GM23338 (cell line): ENCODE data around the gene BLM. TPM values are rescaled to one million over a fixed set of nuclear protein-coding genes. Genes with fewer than 3 reads are reported as not detected.
"Not testable (repeated sequence)": the region's sequence is repeated elsewhere in the genome, so short reads cannot be mapped to it uniquely, and the experiment has no call there.

Source experiments
- ATAC-seq: fragments of 200-7000 bp; cut with Tn5 transposase; 3 replicates; pipeline ENCODE4 v1.9.1; 2020
- DNase-seq: peaks from one replicate; pipeline ENCODE4 v3.0.0-alpha.2; 2015; ENCODE audit warnings: low spot score
- H2AFZ ChIP-seq: fragments of 200-600 bp; sonication (generic); 2 replicates; pipeline ENCODE4 v1.8.0; 2016; ENCODE audit warnings: antibody characterized with exemption, mild to moderate bottlenecking, moderate library complexity
- H3F3A ChIP-seq: fragments of 200-600 bp; sonication (generic); replicated peaks from 2 replicates; pipeline ENCODE4 v1.8.0; 2017; ENCODE audit warnings: antibody characterized with exemption, mixed run types, low read depth
- H3K27ac ChIP-seq: fragments of 200-600 bp; sonication (generic); 2 replicates; pipeline ENCODE4 v1.6.1; 2016; ENCODE audit warnings: low read depth
- H3K27me3 ChIP-seq: fragments of 200-600 bp; sonication (generic); 2 replicates; pipeline ENCODE4 v1.8.0; 2016; ENCODE audit warnings: mild to moderate bottlenecking, mixed run types, moderate library complexity; ENCODE audit not compliant: insufficient read depth
- H3K36me3 ChIP-seq: fragments of 200-600 bp; sonication (generic); 2 replicates; pipeline ENCODE4 v1.8.0; 2016; ENCODE audit warnings: mild to moderate bottlenecking; ENCODE audit not compliant: insufficient read depth
- H3K4me1 ChIP-seq: fragments of 200-600 bp; sonication (generic); 2 replicates; pipeline ENCODE4 v1.8.0; 2016; ENCODE audit warnings: mild to moderate bottlenecking, moderate library complexity; ENCODE audit not compliant: insufficient read depth
- H3K4me2 ChIP-seq: fragments of 200-600 bp; sonication (generic); 2 replicates; pipeline ENCODE4 v1.7.1; 2017; ENCODE audit warnings: mixed run types
- H3K4me3 ChIP-seq: fragments of 200-600 bp; sonication (generic); 2 replicates; pipeline ENCODE4 v1.6.1; 2016; ENCODE audit warnings: mixed run types
- H3K79me2 ChIP-seq: fragments of 200-600 bp; sonication (generic); replicated peaks from 2 replicates; pipeline ENCODE4 v1.8.0; 2017; ENCODE audit warnings: mild to moderate bottlenecking; ENCODE audit not compliant: insufficient read depth
- H3K9me2 ChIP-seq: fragments of 200-600 bp; sonication (generic); 2 replicates; pipeline ENCODE4 v1.8.0; 2017; ENCODE audit not compliant: insufficient read depth
- H4K20me1 ChIP-seq: fragments of 200-600 bp; sonication (generic); replicated peaks from 2 replicates; pipeline ENCODE4 v1.8.0; 2017; ENCODE audit warnings: mild to moderate bottlenecking; ENCODE audit not compliant: insufficient read depth
- H3K27ac Mint-ChIP-seq: 2 replicates; pipeline ENCODE4 v1.8.0; 2020; ENCODE audit warnings: inconsistent platforms, mild to moderate bottlenecking, moderate library complexity, mixed read lengths
- H3K27me3 Mint-ChIP-seq: 3 replicates; pipeline ENCODE4 v1.8.0; 2022; ENCODE audit warnings: low read depth, mild to moderate bottlenecking, moderate library complexity, mixed read lengths, inconsistent platforms; ENCODE audit not compliant: insufficient read depth, poor library complexity
- H3K36me3 Mint-ChIP-seq: 3 replicates; pipeline ENCODE4 v1.8.0; 2021; ENCODE audit warnings: low read depth, mild to moderate bottlenecking, inconsistent platforms, moderate library complexity, mixed read lengths
- H3K4me1 Mint-ChIP-seq: 3 replicates; pipeline ENCODE4 v1.8.0; 2020; ENCODE audit warnings: mild to moderate bottlenecking, inconsistent platforms, mixed read lengths
- H3K4me3 Mint-ChIP-seq: 3 replicates; pipeline ENCODE4 v1.8.0; 2021; ENCODE audit warnings: moderate library complexity, mild to moderate bottlenecking, inconsistent platforms, mixed read lengths
- H3K9me3 Mint-ChIP-seq: 3 replicates; pipeline ENCODE4 v1.8.0; 2020; ENCODE audit warnings: moderate library complexity, mild to moderate bottlenecking, inconsistent platforms, mixed read lengths
- JUNB ChIP-seq: IDR thresholded peaks from one replicate; pipeline ENCODE4 v1.6.1; 2016; ENCODE audit warnings: antibody characterized with exemption; ENCODE audit not compliant: unreplicated experiment
- POLR2AphosphoS5 ChIP-seq: IDR thresholded peaks from 2 replicates; pipeline ENCODE4 v1.6.1; 2016; ENCODE audit warnings: antibody characterized with exemption, low read depth
- ZNF114 ChIP-seq: fragments of 250-450 bp; sonication (Bioruptor Pico); IDR thresholded peaks from 2 replicates; pipeline ENCODE4 v1.5.0; 2020; ENCODE audit warnings: mild to moderate bottlenecking, moderate library complexity
- ZNF331 ChIP-seq: fragments of 250-450 bp; sonication (Bioruptor Pico); IDR thresholded peaks from 2 replicates; pipeline ENCODE4 v1.5.0; 2020; ENCODE audit warnings: low read depth, mild to moderate bottlenecking, moderate library complexity
- polyA plus RNA-seq: library from polyadenylated mRNA; unstranded; fragments of >200 nt; fragmentation: Nextera tagmentation; extraction: Ambion mirVana; gene quantifications from 2 replicates; pipeline ENCODE4 v1.2.1, GENCODE V29; 2016
- total RNA-seq: library from RNA; depleted of rRNA; stranded (reverse); fragments of >200 nt; shearing (Covaris generic); gene quantifications from 2 replicates; pipeline ENCODE4 v1.2.3, GENCODE V29; 2014
- TF ChIP-seq, protein P1 (sequence below): IDR thresholded peaks from 2 replicates; pipeline ENCODE4 v1.6.1; 2016; ENCODE audit warnings: antibody characterized with exemption

The BLM gene
- total and polyA plus RNA-seq, 2 experiments from 2014 or later, result 43.1 to 43.3 TPM

DNA sequence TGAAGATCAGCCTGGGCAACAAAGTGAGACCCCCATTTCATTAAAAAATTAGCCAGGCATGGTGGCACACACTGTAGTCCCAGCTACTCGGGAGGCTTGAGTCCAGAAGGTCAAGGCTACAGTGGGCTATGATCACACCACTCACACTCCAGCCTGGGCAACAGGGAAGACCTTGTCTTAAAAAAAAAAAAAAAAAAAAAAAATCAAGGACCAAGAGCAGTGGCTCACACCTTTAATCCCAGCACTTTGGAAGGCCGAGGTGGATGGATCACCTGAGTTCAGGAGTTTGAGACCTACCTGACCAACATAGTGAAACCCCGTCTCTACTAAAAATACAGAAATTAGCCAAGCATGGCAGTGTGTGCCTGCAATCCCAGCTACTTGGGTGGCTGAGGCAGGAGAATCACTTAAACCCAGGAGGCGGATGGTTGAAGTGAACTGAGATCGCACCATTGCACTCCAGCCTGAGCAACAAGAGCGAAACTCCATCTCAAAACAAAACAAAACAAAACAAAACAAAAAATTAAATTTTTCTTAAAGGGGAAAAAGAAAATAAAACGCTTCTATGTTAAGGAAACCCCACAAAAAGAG lies 49.3 kb upstream of the BLM start:
- not testable (repeated sequence) for H3K36me3 ChIP-seq, H2AFZ ChIP-seq, H3K4me2 ChIP-seq, H3K4me1 ChIP-seq, H3K27me3 ChIP-seq, H3K4me3 Mint-ChIP-seq, H3K79me2 ChIP-seq, H3K4me3 ChIP-seq, DNase-seq, ATAC-seq, H4K20me1 ChIP-seq, H3K27ac ChIP-seq, H3K36me3 Mint-ChIP-seq, H3K9me3 Mint-ChIP-seq, H3K4me1 Mint-ChIP-seq, H3K27ac Mint-ChIP-seq, H3K9me2 ChIP-seq, H3F3A ChIP-seq
- peaks cover 27% of the 10 kb centered on the region for H3K27me3 Mint-ChIP-seq

DNA sequence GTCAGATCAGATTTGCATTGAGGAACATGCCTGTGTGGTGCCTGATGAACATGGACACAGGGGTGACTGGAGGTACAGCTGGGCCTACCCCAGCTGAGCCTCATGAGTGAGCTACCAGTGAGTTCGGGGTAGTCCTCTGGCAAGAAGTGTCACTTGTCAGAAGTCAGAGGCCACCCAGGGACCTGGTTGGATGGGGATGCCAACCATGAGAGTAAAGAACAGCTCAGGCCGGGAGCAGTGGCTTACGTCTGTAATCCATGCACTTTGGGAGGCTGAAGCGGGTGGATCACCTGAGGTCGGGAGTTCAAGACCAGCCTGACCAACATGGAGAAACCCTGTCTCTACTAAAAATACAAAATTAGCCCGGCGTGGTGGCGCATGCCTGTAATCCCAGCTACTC lies 46.5 kb upstream of the BLM start:
- not testable (repeated sequence) for DNase-seq

DNA sequence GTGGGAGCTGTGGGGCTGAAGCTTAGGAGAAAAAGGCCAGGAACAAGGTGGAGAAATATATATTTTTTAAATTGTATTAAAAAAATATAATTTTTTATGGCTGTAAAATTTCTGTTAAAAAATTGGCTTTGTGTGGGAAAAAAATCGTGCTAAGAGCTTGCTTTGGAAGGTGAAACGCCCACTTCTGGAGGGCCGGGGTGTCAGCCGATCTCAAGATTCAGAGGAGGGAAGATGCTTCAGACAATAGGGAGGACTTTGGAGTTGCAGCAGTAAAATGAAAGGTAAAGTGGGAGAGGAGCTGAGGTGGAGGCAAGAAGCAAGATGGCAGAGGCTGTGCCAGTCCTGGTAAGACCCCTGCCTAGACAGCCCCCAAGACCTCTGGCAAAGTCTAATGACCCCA lies 45.9 kb upstream of the BLM start:
- H3F3A ChIP-seq, result no peaks in the 10 kb centered on the region
- no peak overlapping the region for H3K4me3 ChIP-seq
- H3K9me2 ChIP-seq, result 0 out of 2 replicates have a peak, but pooled peaks cover 5% of the 10 kb centered on the region
- H3K79me2 ChIP-seq, result no peaks in the 10 kb centered on the region
- H3K27me3 ChIP-seq, result no peaks in the 10 kb centered on the region
- H3K27ac Mint-ChIP-seq, result no peak overlapping the region
- no peak overlapping the region for H3K4me2 ChIP-seq
- no peaks in the 10 kb centered on the region for H3K36me3 ChIP-seq
- no peak for TF ChIP-seq ZNF331 (CRISPR knock-in tag)
- no peak for TF ChIP-seq ZNF114 (CRISPR knock-in tag)
- TF ChIP-seq, protein P1, sequence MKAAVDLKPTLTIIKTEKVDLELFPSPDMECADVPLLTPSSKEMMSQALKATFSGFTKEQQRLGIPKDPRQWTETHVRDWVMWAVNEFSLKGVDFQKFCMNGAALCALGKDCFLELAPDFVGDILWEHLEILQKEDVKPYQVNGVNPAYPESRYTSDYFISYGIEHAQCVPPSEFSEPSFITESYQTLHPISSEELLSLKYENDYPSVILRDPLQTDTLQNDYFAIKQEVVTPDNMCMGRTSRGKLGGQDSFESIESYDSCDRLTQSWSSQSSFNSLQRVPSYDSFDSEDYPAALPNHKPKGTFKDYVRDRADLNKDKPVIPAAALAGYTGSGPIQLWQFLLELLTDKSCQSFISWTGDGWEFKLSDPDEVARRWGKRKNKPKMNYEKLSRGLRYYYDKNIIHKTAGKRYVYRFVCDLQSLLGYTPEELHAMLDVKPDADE, result no peak
- no peak for TF ChIP-seq JUNB
- TF ChIP-seq POLR2AphosphoS5, result no peak
- H3K27me3 Mint-ChIP-seq, result peaks cover 15% of the 10 kb centered on the region
- H3K36me3 Mint-ChIP-seq, result no peaks in the 10 kb centered on the region
- H3K27ac ChIP-seq, result no peak overlapping the region
- H3K4me3 Mint-ChIP-seq, result no peak overlapping the region
- no peaks in the 10 kb centered on the region; the same call in 2 of the 3 replicates for H3K4me1 Mint-ChIP-seq
- H3K9me3 Mint-ChIP-seq, result no peaks in the 10 kb centered on the region; the same call in 2 of the 3 replicates
- no peaks in the 10 kb centered on the region for H3K4me1 ChIP-seq
- no peak for ATAC-seq
- H2AFZ ChIP-seq, result no peak overlapping the region
- no peaks in the 10 kb centered on the region for H4K20me1 ChIP-seq
- DNase-seq, result no peak

More for the DNA sequence above, 46.5 kb upstream of the BLM start:
- H3F3A ChIP-seq, H4K20me1 ChIP-seq, H3K27me3 ChIP-seq, H3K4me1 Mint-ChIP-seq, H3K79me2 ChIP-seq, H2AFZ ChIP-seq, H3K4me2 ChIP-seq, H3K9me2 ChIP-seq, H3K4me3 ChIP-seq, H3K27ac Mint-ChIP-seq, H3K36me3 ChIP-seq, H3K9me3 Mint-ChIP-seq, H3K27ac ChIP-seq, H3K4me1 ChIP-seq, H3K4me3 Mint-ChIP-seq, ATAC-seq, H3K36me3 Mint-ChIP-seq: not testable (repeated sequence)
- H3K27me3 Mint-ChIP-seq, result peaks cover 20% of the 10 kb centered on the region

DNA sequence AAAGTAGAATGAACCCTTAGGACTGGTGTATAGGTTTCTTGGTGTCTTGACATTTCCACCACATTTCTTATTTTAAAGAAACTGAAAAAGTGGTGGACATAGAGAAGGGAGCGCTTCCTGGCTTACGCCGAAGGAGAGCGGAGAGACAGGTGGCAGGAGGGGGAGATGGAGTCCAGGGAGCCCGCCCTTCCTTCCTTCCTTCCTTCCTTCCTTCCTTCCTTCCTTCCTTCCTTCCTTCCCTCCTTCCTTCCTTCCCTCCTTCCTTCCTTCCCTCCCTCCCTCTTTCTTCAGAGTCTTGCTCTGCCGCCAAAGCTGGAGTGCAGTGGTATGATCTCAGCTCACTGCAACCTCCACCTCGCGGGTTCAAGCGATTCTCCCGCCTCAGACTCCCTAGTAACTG lies 43.8 kb upstream of the BLM start:
- H3K9me3 Mint-ChIP-seq, H3F3A ChIP-seq, H3K27me3 Mint-ChIP-seq, H3K4me3 Mint-ChIP-seq, H3K4me3 ChIP-seq, H3K79me2 ChIP-seq, H3K9me2 ChIP-seq, ATAC-seq, H3K4me1 Mint-ChIP-seq, H3K27me3 ChIP-seq, H3K27ac ChIP-seq, H3K4me2 ChIP-seq, DNase-seq, H3K36me3 Mint-ChIP-seq, H3K36me3 ChIP-seq, H2AFZ ChIP-seq, H3K27ac Mint-ChIP-seq, H3K4me1 ChIP-seq, H4K20me1 ChIP-seq: not testable (repeated sequence)
